ENCODE data around the gene ROCK2. TPM values are rescaled to one million over a fixed set of nuclear protein-coding genes. Genes with fewer than 3 reads are reported as not detected.

The ROCK2 gene
- total RNA-seq, 1 experiment from 2014 or later = 64.4 TPM

DNA sequence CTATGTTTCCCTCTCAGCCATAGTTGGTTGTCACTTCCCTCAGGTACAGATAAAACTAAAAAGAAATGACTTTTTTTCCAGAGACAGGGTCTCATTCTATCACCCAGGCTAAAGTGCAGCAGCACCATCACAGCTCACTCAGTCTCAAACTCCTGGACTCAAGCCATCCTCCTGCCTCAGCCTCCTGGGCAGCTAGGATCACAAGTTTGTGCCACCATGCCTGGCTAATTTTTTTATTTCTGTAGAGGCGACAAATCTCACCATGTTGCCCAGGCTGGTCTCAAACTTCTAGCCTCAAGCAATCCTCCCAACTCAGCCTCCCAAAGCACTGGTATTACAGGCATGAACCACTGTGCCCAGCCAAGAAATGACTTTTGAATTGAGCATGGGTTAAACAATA lies 8.2 kb downstream of the ROCK2 start:
- H3K4me3 ChIP-seq (ENCODE audit: low read depth, low read length) = no peak overlapping the region
- intact Hi-C loops (cut with micrococcal nuclease; ENCODE audit: unreplicated experiment) = no loop called here
- peaks cover 12% of the 10 kb centered on the region for H3K4me1 ChIP-seq
- CTCF ChIA-PET = no interaction called here
- no peaks in the 10 kb centered on the region for H3K36me3 Mint-ChIP-seq (ENCODE audit: insufficient read depth, unreplicated experiment)
- no TSS peak for BruUV-seq (replicated peaks)
- H3K9me3 ChIP-seq = no peaks in the 10 kb centered on the region
- no peak for DNase-seq
- no peaks in the 10 kb centered on the region for H3K27me3 Mint-ChIP-seq (ENCODE audit: insufficient read depth, unreplicated experiment)
- H3K9me3 Mint-ChIP-seq (ENCODE audit: unreplicated experiment) = no peaks in the 10 kb centered on the region
- no peak overlapping the region for H3K4me3 Mint-ChIP-seq (ENCODE audit: unreplicated experiment)
- H3K36me3 ChIP-seq (ENCODE audit: control insufficient read depth, insufficient read depth, low read length) = no peaks in the 10 kb centered on the region
- no peak overlapping the region for H3K27ac Mint-ChIP-seq (ENCODE audit: unreplicated experiment)
- POLR2A ChIA-PET = no interaction called here
- H3K4me1 Mint-ChIP-seq (ENCODE audit: low read depth, unreplicated experiment) = peaks cover 15% of the 10 kb centered on the region
- H3K27me3 ChIP-seq (replicated peaks; ENCODE audit: control insufficient read depth, insufficient read depth, low read length) = no peaks in the 10 kb centered on the region
- TF ChIP-seq, protein P1, sequence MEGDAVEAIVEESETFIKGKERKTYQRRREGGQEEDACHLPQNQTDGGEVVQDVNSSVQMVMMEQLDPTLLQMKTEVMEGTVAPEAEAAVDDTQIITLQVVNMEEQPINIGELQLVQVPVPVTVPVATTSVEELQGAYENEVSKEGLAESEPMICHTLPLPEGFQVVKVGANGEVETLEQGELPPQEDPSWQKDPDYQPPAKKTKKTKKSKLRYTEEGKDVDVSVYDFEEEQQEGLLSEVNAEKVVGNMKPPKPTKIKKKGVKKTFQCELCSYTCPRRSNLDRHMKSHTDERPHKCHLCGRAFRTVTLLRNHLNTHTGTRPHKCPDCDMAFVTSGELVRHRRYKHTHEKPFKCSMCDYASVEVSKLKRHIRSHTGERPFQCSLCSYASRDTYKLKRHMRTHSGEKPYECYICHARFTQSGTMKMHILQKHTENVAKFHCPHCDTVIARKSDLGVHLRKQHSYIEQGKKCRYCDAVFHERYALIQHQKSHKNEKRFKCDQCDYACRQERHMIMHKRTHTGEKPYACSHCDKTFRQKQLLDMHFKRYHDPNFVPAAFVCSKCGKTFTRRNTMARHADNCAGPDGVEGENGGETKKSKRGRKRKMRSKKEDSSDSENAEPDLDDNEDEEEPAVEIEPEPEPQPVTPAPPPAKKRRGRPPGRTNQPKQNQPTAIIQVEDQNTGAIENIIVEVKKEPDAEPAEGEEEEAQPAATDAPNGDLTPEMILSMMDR (IDR thresholded peaks at IDR 0.05; ENCODE audit: insufficient read depth in 1 of 2, low read depth in 1 of 2, low read length in 1 of 2, severe bottlenecking in 1 of 2, unreplicated experiment in 1 of 2) = no peak

DNA sequence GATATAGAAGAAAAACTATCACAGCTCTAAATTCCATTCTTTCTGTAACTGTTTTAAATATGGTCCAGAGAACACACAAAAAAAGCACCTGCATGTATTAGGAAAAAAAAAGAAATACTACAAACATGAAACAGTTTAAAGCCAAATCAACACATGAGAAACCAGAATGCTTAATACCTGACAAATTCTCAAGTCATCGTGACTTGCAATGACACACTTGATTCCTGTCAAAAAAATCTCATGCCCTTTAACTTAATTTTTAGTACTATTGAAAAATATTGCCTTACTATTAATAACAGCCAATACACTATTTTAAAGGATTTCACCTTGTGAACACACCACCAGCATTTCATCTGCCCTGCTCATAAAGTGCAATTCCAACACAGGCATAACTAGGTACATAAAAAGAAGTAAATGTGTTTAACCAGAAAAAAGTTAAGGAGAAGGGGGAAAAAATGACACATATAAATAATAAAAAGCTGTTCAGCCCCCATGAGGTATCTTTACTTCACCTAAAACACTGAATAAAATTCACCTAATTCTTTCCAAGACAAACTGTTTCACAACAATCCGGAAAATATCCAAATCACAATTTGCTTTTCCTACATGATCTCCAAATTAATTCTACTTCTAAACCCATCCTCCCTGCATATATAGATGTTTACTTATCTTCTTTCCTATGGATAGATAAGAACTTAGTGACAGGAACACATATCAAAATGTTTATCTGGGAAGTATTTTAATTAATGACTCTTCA lies 10.8 kb downstream of the ROCK2 start:
- no peaks in the 10 kb centered on the region for H3K4me1 ChIP-seq
- no peak for DNase-seq
- intact Hi-C loops (cut with micrococcal nuclease; ENCODE audit: unreplicated experiment) = no loop called here
- Mint-ChIP-seq H3K4me1 (ENCODE audit: low read depth, unreplicated experiment) (peaks cover 3% of the 10 kb centered on the region), H3K27ac (ENCODE audit: unreplicated experiment) (no peak overlapping the region), H3K4me3 (ENCODE audit: unreplicated experiment) (no peak overlapping the region), H3K27me3 (ENCODE audit: insufficient read depth, unreplicated experiment) (no peaks in the 10 kb centered on the region), H3K36me3 (ENCODE audit: insufficient read depth, unreplicated experiment) (no peaks in the 10 kb centered on the region), H3K9me3 (ENCODE audit: unreplicated experiment) (no peaks in the 10 kb centered on the region)
- ChIA-PET CTCF (no interaction called here), POLR2A (no interaction called here)
- no peaks in the 10 kb centered on the region for H3K9me3 ChIP-seq
- H3K36me3 ChIP-seq (ENCODE audit: control insufficient read depth, insufficient read depth, low read length) = no peaks in the 10 kb centered on the region
- H3K4me3 ChIP-seq (ENCODE audit: low read depth, low read length) = no peak overlapping the region
- no peaks in the 10 kb centered on the region for H3K27me3 ChIP-seq (replicated peaks; ENCODE audit: control insufficient read depth, insufficient read depth, low read length)
- BruUV-seq (replicated peaks) = no TSS peak
- TF ChIP-seq, protein P1 (IDR thresholded peaks at IDR 0.05; ENCODE audit: insufficient read depth in 1 of 2, low read depth in 1 of 2, low read length in 1 of 2, severe bottlenecking in 1 of 2, unreplicated experiment in 1 of 2) = no peak

DNA sequence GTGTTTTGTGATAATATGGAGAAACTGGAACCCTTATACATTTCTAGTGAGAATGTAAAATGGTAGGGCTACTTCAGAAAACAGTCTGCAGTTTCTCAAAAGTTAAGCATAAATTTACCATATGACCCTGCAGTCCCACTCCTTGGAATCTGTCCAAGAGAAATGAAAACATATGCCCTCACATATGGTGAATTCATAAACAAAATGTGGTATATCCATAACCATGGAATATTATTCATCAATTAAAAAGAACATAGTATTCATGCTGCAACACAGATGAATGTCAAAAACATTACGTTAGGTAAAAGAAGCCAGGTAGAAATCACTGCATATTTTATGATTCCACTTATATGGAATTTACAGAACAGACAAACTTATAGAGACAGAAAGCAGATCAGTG lies 11.8 kb downstream of the ROCK2 start:
- Histone ChIP-seq H3K27me3 (replicated peaks; ENCODE audit: control insufficient read depth, insufficient read depth, low read length) (no peaks in the 10 kb centered on the region), H3K36me3 (ENCODE audit: control insufficient read depth, insufficient read depth, low read length) (no peaks in the 10 kb centered on the region), H3K9me3 (no peaks in the 10 kb centered on the region), H3K4me3 (ENCODE audit: low read depth, low read length) (no peak overlapping the region), H3K4me1 (no peaks in the 10 kb centered on the region)
- ChIA-PET CTCF (no interaction called here), POLR2A (no interaction called here)
- Mint-ChIP-seq H3K4me3 (ENCODE audit: unreplicated experiment) (no peak overlapping the region), H3K36me3 (ENCODE audit: insufficient read depth, unreplicated experiment) (no peaks in the 10 kb centered on the region), H3K4me1 (ENCODE audit: low read depth, unreplicated experiment) (no peaks in the 10 kb centered on the region), H3K27me3 (ENCODE audit: insufficient read depth, unreplicated experiment) (no peaks in the 10 kb centered on the region), H3K27ac (ENCODE audit: unreplicated experiment) (no peak overlapping the region), H3K9me3 (ENCODE audit: unreplicated experiment) (no peaks in the 10 kb centered on the region)
- DNase-seq = no peak
- no TSS peak for BruUV-seq (replicated peaks)
- intact Hi-C loops (cut with micrococcal nuclease; ENCODE audit: unreplicated experiment) = no loop called here
- TF ChIP-seq, protein P1 (IDR thresholded peaks at IDR 0.05; ENCODE audit: insufficient read depth in 1 of 2, low read depth in 1 of 2, low read length in 1 of 2, severe bottlenecking in 1 of 2, unreplicated experiment in 1 of 2) = no peak
